PC-3 (cell line): ENCODE data around the gene PRKAR1B. TPM values are rescaled to one million over a fixed set of nuclear protein-coding genes. Genes with fewer than 3 reads are reported as not detected.

ENCODE experiments used
- ATAC-seq: fragments of 200-7000 bp; cut with Tn5 transposase; 2 replicates; pipeline ENCODE4 v1.9.1; 2020; ENCODE audit warnings: mild to moderate bottlenecking, moderate library complexity
- BruUV-seq: library from RNA; stranded (reverse); fragments of 400-500 nt; replicated peaks from 2 replicates; lab custom pipeline; 2021; lab: Mats Ljungman, UMichigan
- CTCF ChIA-PET: fragments of 300-600 bp; sonication (Branson Sonifier 250); formaldehyde crosslinking; loops from one replicate; lab custom pipeline; 2022; ENCODE audit warnings: antibody characterized with exemption; lab: Charles Lee
- POLR2A ChIA-PET: fragments of 300-600 bp; sonication (Branson Sonifier 250); formaldehyde crosslinking; loops from one replicate; lab custom pipeline; 2022; ENCODE audit warnings: antibody characterized with exemption; ENCODE audit not compliant: unreplicated experiment; lab: Charles Lee
- DNase-seq: peaks from one replicate; pipeline ENCODE4 v3.0.0-alpha.2; 2015
- H2AFZ ChIP-seq: fragments of 300-600 bp; sonication (generic); 2 replicates; pipeline ENCODE4 v1.6.0; 2016; ENCODE audit warnings: antibody characterized with exemption, low read length
- H3F3A ChIP-seq: fragments of 300-600 bp; sonication (generic); one replicate; pipeline ENCODE4 v1.6.0; 2017; ENCODE audit warnings: antibody characterized with exemption, low read length, control low read depth, mild to moderate bottlenecking; ENCODE audit not compliant: unreplicated experiment
- H3K27ac ChIP-seq: fragments of 300-600 bp; sonication (generic); 2 replicates; pipeline ENCODE4 v1.5.1; 2016; ENCODE audit warnings: mild to moderate bottlenecking, low read length
- H3K27me3 ChIP-seq: fragments of 300-600 bp; sonication (generic); 2 replicates; pipeline ENCODE4 v1.6.1; 2016; ENCODE audit warnings: low read length, mixed read lengths
- H3K36me3 ChIP-seq: fragments of 300-600 bp; sonication (generic); 2 replicates; pipeline ENCODE4 v1.6.1; 2016; ENCODE audit warnings: low read depth, mixed run types, low read length, mixed read lengths
- H3K4me1 ChIP-seq: fragments of 300-600 bp; sonication (generic); 2 replicates; pipeline ENCODE4 v1.5.1; 2016; ENCODE audit warnings: low read length; ENCODE audit not compliant: insufficient read depth
- H3K4me2 ChIP-seq: fragments of 300-600 bp; sonication (generic); 2 replicates; pipeline ENCODE4 v1.6.0; 2016; ENCODE audit warnings: low read length
- H3K4me3 ChIP-seq: fragments of 300-600 bp; sonication (generic); 2 replicates; pipeline ENCODE4 v1.5.1; 2016; ENCODE audit warnings: mild to moderate bottlenecking, low read length, mixed read lengths
- H3K79me2 ChIP-seq: fragments of 300-600 bp; sonication (generic); 2 replicates; pipeline ENCODE4 v1.6.1; 2017; ENCODE audit warnings: low read length, mixed read lengths
- H3K9ac ChIP-seq: fragments of 300-600 bp; sonication (generic); 2 replicates; pipeline ENCODE4 v1.6.0; 2016; ENCODE audit warnings: mild to moderate bottlenecking, low read length
- H3K9me2 ChIP-seq: fragments of 300-600 bp; sonication (generic); replicated peaks from 2 replicates; pipeline ENCODE4 v1.6.1; 2016; ENCODE audit warnings: mixed run types, low read length, mixed read lengths
- H3K9me3 ChIP-seq: fragments of 300-600 bp; sonication (generic); 2 replicates; pipeline ENCODE4 v1.6.1; 2016; ENCODE audit warnings: low read length, mixed read lengths
- H4K20me1 ChIP-seq: fragments of 300-600 bp; sonication (generic); 2 replicates; pipeline ENCODE4 v1.6.1; 2016; ENCODE audit warnings: low read length, mixed read lengths
- EZH2 ChIP-seq: fragments of 300-600 bp; sonication (generic); IDR thresholded peaks from one replicate; pipeline ENCODE4 v1.6.1; 2017; ENCODE audit warnings: antibody characterized with exemption, mild to moderate bottlenecking, low read length; ENCODE audit not compliant: unreplicated experiment
- EZH2phosphoT487 ChIP-seq: fragments of 300-600 bp; sonication (generic); IDR thresholded peaks from 2 replicates; pipeline ENCODE4 v1.6.1; 2018; ENCODE audit warnings: mild to moderate bottlenecking, antibody characterized with exemption, low read length, borderline replicate concordance
- intact Hi-C: fragments of 100-400 bp; cut with micrococcal nuclease; formaldehyde crosslinking; loops from 2 replicates; pipeline ENCODE4 v1.9.0; 2023
- total RNA-seq: library from RNA; depleted of rRNA; stranded (reverse); fragments of >200 nt; gene quantifications from 2 replicates; pipeline ENCODE4 v1.2.3, GENCODE V29; 2014
- TF ChIP-seq, protein P1 (sequence below): fragments of 300-600 bp; sonication (generic); conservative IDR thresholded peaks from 2 replicates; pipeline ENCODE4 v1.5.1; 2017; ENCODE audit warnings: antibody characterized with exemption, low read depth, mild to moderate bottlenecking, low read length

Gene PRKAR1B
- total RNA-seq, 1 experiment from 2014 or later = 15.6 TPM

DNA sequence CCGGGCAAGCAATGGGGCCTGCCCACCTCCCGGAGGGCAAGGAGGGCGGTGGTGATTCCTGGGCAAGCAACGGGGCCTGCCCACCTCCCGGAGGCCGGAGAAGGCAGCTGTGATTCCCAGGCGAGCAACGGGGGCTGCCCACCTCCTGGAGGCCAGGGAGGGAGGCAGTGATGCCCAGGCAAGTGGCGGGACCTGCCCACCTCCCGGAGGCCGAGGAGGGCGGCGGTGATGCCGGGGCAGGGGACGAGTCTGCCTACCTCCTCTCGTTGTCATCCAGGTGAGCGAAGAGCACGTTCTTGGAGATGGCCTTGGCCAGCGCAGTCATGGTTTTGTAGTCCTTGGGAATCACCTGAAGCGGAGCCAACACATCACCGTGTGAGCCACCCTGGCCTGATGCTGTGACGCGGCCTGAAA, 50.1 kb downstream of the PRKAR1B start:
- H3K9ac ChIP-seq = no peak overlapping the region
- H3F3A ChIP-seq = no peaks in the 10 kb centered on the region
- POLR2A ChIA-PET = no interaction called here
- no peaks in the 10 kb centered on the region for H3K27me3 ChIP-seq
- no peak overlapping the region for H2AFZ ChIP-seq
- H3K79me2 ChIP-seq = no peaks in the 10 kb centered on the region
- H3K36me3 ChIP-seq = no peaks in the 10 kb centered on the region
- CTCF ChIA-PET = no interaction called here
- H3K9me2 ChIP-seq = no peaks in the 10 kb centered on the region
- no peak for DNase-seq
- no peak for ATAC-seq
- H3K27ac ChIP-seq = no peak overlapping the region
- H3K4me1 ChIP-seq = no peaks in the 10 kb centered on the region
- H3K4me2 ChIP-seq = no peak overlapping the region
- H3K4me3 ChIP-seq = no peak overlapping the region
- intact Hi-C loops = no loop called here
- TF ChIP-seq EZH2 (no peak), EZH2phosphoT487 (no peak)
- TF ChIP-seq, protein P1, sequence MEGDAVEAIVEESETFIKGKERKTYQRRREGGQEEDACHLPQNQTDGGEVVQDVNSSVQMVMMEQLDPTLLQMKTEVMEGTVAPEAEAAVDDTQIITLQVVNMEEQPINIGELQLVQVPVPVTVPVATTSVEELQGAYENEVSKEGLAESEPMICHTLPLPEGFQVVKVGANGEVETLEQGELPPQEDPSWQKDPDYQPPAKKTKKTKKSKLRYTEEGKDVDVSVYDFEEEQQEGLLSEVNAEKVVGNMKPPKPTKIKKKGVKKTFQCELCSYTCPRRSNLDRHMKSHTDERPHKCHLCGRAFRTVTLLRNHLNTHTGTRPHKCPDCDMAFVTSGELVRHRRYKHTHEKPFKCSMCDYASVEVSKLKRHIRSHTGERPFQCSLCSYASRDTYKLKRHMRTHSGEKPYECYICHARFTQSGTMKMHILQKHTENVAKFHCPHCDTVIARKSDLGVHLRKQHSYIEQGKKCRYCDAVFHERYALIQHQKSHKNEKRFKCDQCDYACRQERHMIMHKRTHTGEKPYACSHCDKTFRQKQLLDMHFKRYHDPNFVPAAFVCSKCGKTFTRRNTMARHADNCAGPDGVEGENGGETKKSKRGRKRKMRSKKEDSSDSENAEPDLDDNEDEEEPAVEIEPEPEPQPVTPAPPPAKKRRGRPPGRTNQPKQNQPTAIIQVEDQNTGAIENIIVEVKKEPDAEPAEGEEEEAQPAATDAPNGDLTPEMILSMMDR = no peak
- BruUV-seq = no TSS peak
- H4K20me1 ChIP-seq = no peaks in the 10 kb centered on the region
- no peaks in the 10 kb centered on the region for H3K9me3 ChIP-seq

DNA sequence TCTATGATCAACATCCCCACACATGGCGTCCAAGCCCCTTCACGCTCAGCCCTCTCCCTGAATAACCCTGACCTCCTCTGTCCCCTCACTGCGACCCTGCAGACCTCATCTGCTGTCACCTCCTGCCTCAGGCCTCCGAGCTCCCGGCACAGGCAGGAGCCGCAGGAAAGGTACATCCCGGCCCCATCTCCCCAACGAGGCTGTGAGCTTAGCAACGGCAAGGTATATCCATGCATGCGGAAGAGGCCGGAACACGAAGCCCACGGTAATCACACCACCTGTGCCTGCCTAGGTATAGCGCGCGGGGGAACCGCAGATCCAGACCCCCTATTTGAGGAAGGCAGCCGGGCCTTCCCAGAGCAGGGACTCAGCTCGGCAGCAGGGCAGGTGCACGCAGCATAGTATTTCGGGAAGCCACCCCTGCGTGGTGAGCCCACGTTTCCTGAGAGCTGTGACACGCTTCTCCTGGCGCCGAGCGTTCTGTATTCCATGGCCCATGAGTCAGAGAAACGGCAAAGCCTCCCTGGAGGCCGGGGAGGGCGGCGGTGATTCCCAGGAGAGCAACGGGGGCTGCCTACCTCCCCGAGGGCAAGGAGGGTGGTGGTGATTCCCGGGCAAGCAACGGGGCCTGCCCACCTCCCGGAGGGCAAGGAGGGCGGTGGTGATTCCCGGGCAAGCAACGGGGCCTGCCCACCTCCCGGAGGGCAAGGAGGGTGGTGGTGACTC, 50.7 kb downstream of the PRKAR1B start:
- CTCF ChIA-PET = no interaction called here
- Histone ChIP-seq H2AFZ (no peak overlapping the region), H3K9me3 (no peaks in the 10 kb centered on the region), H3K4me1 (no peaks in the 10 kb centered on the region), H3K4me3 (no peak overlapping the region), H3K79me2 (no peaks in the 10 kb centered on the region), H3K9me2 (no peaks in the 10 kb centered on the region), H3K36me3 (no peaks in the 10 kb centered on the region), H3F3A (no peaks in the 10 kb centered on the region), H3K9ac (no peak overlapping the region), H4K20me1 (no peaks in the 10 kb centered on the region), H3K27me3 (no peaks in the 10 kb centered on the region), H3K27ac (no peak overlapping the region), H3K4me2 (no peak overlapping the region)
- TF ChIP-seq EZH2 = no peak
- TF ChIP-seq, protein P1 = no peak
- TF ChIP-seq EZH2phosphoT487 = no peak
- no peak for ATAC-seq
- no peak for DNase-seq
- intact Hi-C loops = no loop called here
- POLR2A ChIA-PET = no interaction called here
- no TSS peak for BruUV-seq
